Esophagus squamous epithelium (tissue), 5 donors: ENCODE results near the gene SAPCD2. TPM values are rescaled to one million over a fixed set of nuclear protein-coding genes. Genes with fewer than 3 reads are reported as not detected.

Source experiments
- DNase-seq: peaks from one replicate; lab custom pipeline; 2025; lab: John Stamatoyannopoulos, UW
- H3K27ac ChIP-seq, 4 donors: fragments of 200-600 bp; sonication (generic); one replicate each; pipeline ENCODE4 v1.5.1; 2016 to 2019; ENCODE audit warnings: mild to moderate bottlenecking in 1 of 4
- H3K27me3 ChIP-seq, 4 donors: fragments of 200-600 bp; sonication (generic); 1 replicate in 3 of 4; 2 replicates in 1 of 4; pipeline versions ENCODE4 v1.5.1 to v1.6.0; 2017 to 2021; ENCODE audit warnings: antibody characterized with exemption in 1 of 4
- H3K36me3 ChIP-seq, 3 donors: fragments of 200-600 bp; sonication (generic); one replicate each; pipeline ENCODE4 v1.5.1; 2016 to 2019
- H3K4me1 ChIP-seq, 3 donors: fragments of 200-600 bp; sonication (generic); one replicate each; pipeline ENCODE4 v1.5.1; 2017 to 2019
- H3K4me3 ChIP-seq, 4 donors: fragments of 200-600 bp; sonication (generic); 1 replicate in 3 of 4; 2 replicates in 1 of 4; pipeline ENCODE4 v1.5.1; 2016 to 2019; ENCODE audit warnings: mild to moderate bottlenecking in 2 of 4, moderate library complexity in 1 of 4
- H3K9me3 ChIP-seq, 3 donors: fragments of 200-600 bp; sonication (generic); one replicate each; pipeline ENCODE4 v1.5.1; 2016 to 2019
- CTCF ChIP-seq, 6 experiments: fragments of 450-650 bp in 4 of 6; fragments of 200-600 bp in 2 of 6; sonication (generic) in 2 of 6; IDR thresholded peaks; one replicate each; pipeline ENCODE4 v1.5.1; 2016 to 2019; ENCODE audit warnings: antibody characterized with exemption in 6 of 6, mild to moderate bottlenecking in 4 of 6, moderate library complexity in 4 of 6
- POLR2A ChIP-seq, 4 donors: fragments of 450-650 bp; IDR thresholded peaks; one replicate each; pipeline ENCODE4 v1.6.1; 2017; ENCODE audit warnings: antibody characterized with exemption in 4 of 4, mild to moderate bottlenecking in 4 of 4, moderate library complexity in 3 of 4
- WGBS, 2 donors: methylation state at CpG; one replicate each; pipeline ENCODE4 v1.1.5; 2018; 5-methylcytosine and 5-hydroxymethylcytosine counted together
- intact Hi-C: fragments of 100-400 bp; cut with DNase I; formaldehyde crosslinking; loops from one replicate; pipeline ENCODE4 v1.15.0; 2022
- small RNA-seq, 4 donors: library from RNA; depleted of rRNA; stranded (forward); fragments of <200 nt; gene quantifications; one replicate each; pipeline ENCODE3, GENCODE V24; 2016
- total RNA-seq, 4 donors: library from RNA; depleted of rRNA; stranded (reverse); fragments of >200 nt; gene quantifications; one replicate each; pipeline ENCODE4 v1.1.0, GENCODE V29; 2016
- donor health status: DM: yes; HTN: yes; CAD: no.

SAPCD2 gene
- total RNA-seq, 4 donors from 2014 or later: 8.2 to 21.2 (median 14.7) TPM

GRCh38 chr9:137014166-137014565 is 56.2 kb downstream of the SAPCD2 start:
- no peaks in the 10 kb centered on the region for H3K9me3 ChIP-seq
- H3K27me3 ChIP-seq: no peaks in the 10 kb centered on the region
- H3K4me3 ChIP-seq: no peak overlapping the region
- WGBS, 2 donors: 94 to 100% methylated on average over 3 to 16 of the region's 23 CpGs
- H3K4me1 ChIP-seq: no peaks in the 10 kb centered on the region
- peaks cover 0 to 90% (median 0%) of the 10 kb centered on the region in 3 donors for H3K36me3 ChIP-seq
- no peak overlapping the region for H3K27ac ChIP-seq
- intact Hi-C loops: no loop called here
- TF ChIP-seq POLR2A (IDR thresholded peaks at IDR 0.05): no peak
- TF ChIP-seq CTCF (IDR thresholded peaks at IDR 0.05): no peak
- DNase-seq: no peak

GRCh38 chr9:137013571-137013940 is 56.8 kb downstream of the SAPCD2 start:
- H3K27me3 ChIP-seq: no peaks in the 10 kb centered on the region
- peaks cover 0 to 88% (median 0%) of the 10 kb centered on the region in 3 donors for H3K36me3 ChIP-seq
- no peak overlapping the region for H3K4me3 ChIP-seq
- 90% methylated on average over 2 of the region's 20 CpGs; no CpG with 5 or more reads in 1 of the 2 donors for WGBS, 2 donors
- no peaks in the 10 kb centered on the region for H3K9me3 ChIP-seq
- no peak for DNase-seq
- no peak overlapping the region for H3K27ac ChIP-seq
- no peak for TF ChIP-seq POLR2A (IDR thresholded peaks at IDR 0.05)
- TF ChIP-seq CTCF (IDR thresholded peaks at IDR 0.05): no peak
- intact Hi-C loops: no loop called here
- no peaks in the 10 kb centered on the region for H3K4me1 ChIP-seq

GRCh38 chr9:137012694-137013570 is 57.4 kb downstream of the SAPCD2 start:
- H3K36me3 ChIP-seq: peaks cover 0 to 93% (median 0%) of the 10 kb centered on the region in 3 donors
- H3K4me1 ChIP-seq: no peaks in the 10 kb centered on the region
- no peak for DNase-seq
- intact Hi-C loops: no loop called here
- no peaks in the 10 kb centered on the region for H3K9me3 ChIP-seq
- H3K4me3 ChIP-seq: no peak overlapping the region
- WGBS, 2 donors: 88 to 91% methylated on average over 17 to 29 of the region's 67 CpGs
- H3K27ac ChIP-seq: no peak overlapping the region
- H3K27me3 ChIP-seq: no peaks in the 10 kb centered on the region
- TF ChIP-seq POLR2A (IDR thresholded peaks at IDR 0.05) (no peak), CTCF (IDR thresholded peaks at IDR 0.05) (no peak)

Small RNAs within 50 kb of the gene (small RNA-seq; reads per million reads assigned to genes)
- gene RF00153: 0 to 0.15 (median 0.10) reads per million in 4 donors

Other genes starting within 250 kb of the SAPCD2 start
- gene AJM1, start 228.1 kb downstream of the SAPCD2 start, total RNA-seq: 1 to 10 TPM in 2 of 4 donors, under 1 TPM in 2; 0.32 to 2.3 (median 1.0) TPM
- gene PHPT1, start 221.1 kb downstream of the SAPCD2 start, total RNA-seq: 10 to 100 TPM; 21.9 to 53.2 (median 42.2) TPM
- gene MAMDC4, start 218.2 kb downstream of the SAPCD2 start, total RNA-seq: 1 to 10 TPM; 1.8 to 2.9 (median 2.7) TPM
- 100 to 1,000 TPM; 326 to 456 (median 356) TPM for gene EDF1, start 204.2 kb downstream of the SAPCD2 start, total RNA-seq
- 10 to 100 TPM in 3 of 4 donors, 1 to 10 TPM in 1; 8.0 to 20.9 (median 13.2) TPM for gene TRAF2, start 184.0 kb downstream of the SAPCD2 start, total RNA-seq
- 100 to 1,000 TPM; 146 to 210 (median 163) TPM for gene FBXW5, start 125.8 kb downstream of the SAPCD2 start, total RNA-seq
- 1 to 10 TPM in 1 of 4 donors, not detected in 3; 1.6 TPM for gene C8G, start 125.3 kb downstream of the SAPCD2 start, total RNA-seq
- gene LCN12, start 118.3 kb downstream of the SAPCD2 start, total RNA-seq: not detected
- 100 to 1,000 TPM in 1 of 4 donors, 1 to 10 TPM in 3; 1.7 to 208 (median 4.8) TPM for gene PTGDS, start 93.1 kb downstream of the SAPCD2 start, total RNA-seq
- under 1 TPM in 1 of 4 donors, not detected in 3; 0.19 TPM for gene LCNL1, start 87.6 kb downstream of the SAPCD2 start, total RNA-seq
- gene PAXX, start 78.1 kb downstream of the SAPCD2 start, total RNA-seq: 10 to 100 TPM; 18.3 to 56.3 (median 49.6) TPM
- 100 to 1,000 TPM in 3 of 4 donors, 10 to 100 TPM in 1; 94.8 to 442 (median 200) TPM for gene CLIC3, start 74.0 kb downstream of the SAPCD2 start, total RNA-seq
- 10 to 100 TPM in 2 of 4 donors, 1 to 10 TPM in 2; 3.5 to 14.7 (median 7.6) TPM for gene ABCA2, start 42.3 kb downstream of the SAPCD2 start, total RNA-seq
- gene FUT7, start 38.5 kb downstream of the SAPCD2 start, total RNA-seq: under 1 TPM in 3 of 4 donors, not detected in 1; 0.13 to 0.38 (median 0.21) TPM
- gene NPDC1, start 24.4 kb downstream of the SAPCD2 start, total RNA-seq: 10 to 100 TPM; 11.9 to 45.2 (median 20.3) TPM
- gene ENTPD2, start 16.5 kb downstream of the SAPCD2 start, total RNA-seq: 1 to 10 TPM in 2 of 4 donors, under 1 TPM in 2; 0.47 to 1.3 (median 0.86) TPM
- gene UAP1L1, start 7.0 kb upstream of the SAPCD2 start, total RNA-seq: 1 to 10 TPM; 2.2 to 4.7 (median 3.7) TPM
- gene MAN1B1, start 16.4 kb upstream of the SAPCD2 start, total RNA-seq: 10 to 100 TPM; 25.6 to 50.9 (median 39.4) TPM
- gene DPP7, start 44.2 kb upstream of the SAPCD2 start, total RNA-seq: 100 to 1,000 TPM in 1 of 4 donors, 10 to 100 TPM in 3; 41.1 to 109 (median 62.4) TPM
- under 1 TPM in 1 of 4 donors, not detected in 3; 0.38 TPM for gene GRIN1, start 68.6 kb upstream of the SAPCD2 start, total RNA-seq
- 1 to 10 TPM in 1 of 4 donors, under 1 TPM in 2, not detected in 1; 0.82 to 3.7 (median 0.95) TPM for gene LRRC26, start 99.5 kb upstream of the SAPCD2 start, total RNA-seq
- not detected for gene TMEM210, start 101.5 kb upstream of the SAPCD2 start, total RNA-seq
- 10 to 100 TPM; 14.0 to 34.1 (median 25.1) TPM for gene ANAPC2, start 118.0 kb upstream of the SAPCD2 start, total RNA-seq
- 100 to 1,000 TPM in 2 of 4 donors, 10 to 100 TPM in 2; 67.1 to 124 (median 96.7) TPM for gene SSNA1, start 118.1 kb upstream of the SAPCD2 start, total RNA-seq
- gene TPRN, start 130.2 kb upstream of the SAPCD2 start, total RNA-seq: 10 to 100 TPM; 13.0 to 34.2 (median 15.8) TPM
- gene TMEM203, start 135.1 kb upstream of the SAPCD2 start, total RNA-seq: 10 to 100 TPM; 19.4 to 29.6 (median 25.4) TPM
- 10 to 100 TPM in 1 of 4 donors, 1 to 10 TPM in 3; 5.3 to 11.2 (median 7.7) TPM for gene NDOR1, start 135.1 kb upstream of the SAPCD2 start, total RNA-seq
- gene RNF208, start 151.7 kb upstream of the SAPCD2 start, total RNA-seq: 1 to 10 TPM; 2.3 to 3.2 (median 2.5) TPM
- 100 to 1,000 TPM; 114 to 301 (median 152) TPM for gene CYSRT1, start 154.6 kb upstream of the SAPCD2 start, total RNA-seq
- gene RNF224, start 156.9 kb upstream of the SAPCD2 start, total RNA-seq: 1 to 10 TPM; 1.2 to 5.2 (median 3.0) TPM
- 1 to 10 TPM in 1 of 4 donors, under 1 TPM in 2, not detected in 1; 0.11 to 1.7 (median 0.38) TPM for gene SLC34A3, start 160.3 kb upstream of the SAPCD2 start, total RNA-seq
- 100 to 1,000 TPM; 367 to 753 (median 540) TPM for gene TUBB4B, start 170.7 kb upstream of the SAPCD2 start, total RNA-seq
- gene STPG3, start 180.7 kb upstream of the SAPCD2 start, total RNA-seq: not detected
- gene NELFB, start 184.8 kb upstream of the SAPCD2 start, total RNA-seq: 10 to 100 TPM; 26.1 to 41.4 (median 35.2) TPM
- 10 to 100 TPM in 3 of 4 donors, 1 to 10 TPM in 1; 8.8 to 17.5 (median 13.5) TPM for gene TOR4A, start 207.2 kb upstream of the SAPCD2 start, total RNA-seq
- 10 to 100 TPM; 19.6 to 33.9 (median 27.5) TPM for gene NRARP, start 231.7 kb upstream of the SAPCD2 start, total RNA-seq